MG63 (cell line): ENCODE measurements around the gene CCL4. TPM values are rescaled to one million over a fixed set of nuclear protein-coding genes. Genes with fewer than 3 reads are reported as not detected.

ENCODE experiments used
- DNase-seq: peaks from one replicate; pipeline ENCODE4 v3.0.0-alpha.2; 2020
- H3K27me3 ChIP-seq: fragments of 250-450 bp; sonication (Bioruptor Pico); 2 replicates; pipeline ENCODE4 v1.5.1; 2020; ENCODE audit warnings: mild to moderate bottlenecking, moderate library complexity
- H3K36me3 ChIP-seq: fragments of 250-450 bp; sonication (Bioruptor Pico); 2 replicates; pipeline ENCODE4 v1.5.1; 2020; ENCODE audit warnings: mild to moderate bottlenecking, moderate library complexity
- H3K4me3 ChIP-seq: fragments of 250-450 bp; sonication (Bioruptor Pico); 2 replicates; pipeline ENCODE4 v1.5.1; 2020; ENCODE audit warnings: mild to moderate bottlenecking, moderate library complexity
- H3K9me3 ChIP-seq: fragments of 250-450 bp; sonication (Bioruptor Pico); 2 replicates; pipeline ENCODE4 v1.5.1; 2020; ENCODE audit warnings: mild to moderate bottlenecking, moderate library complexity
- total RNA-seq: library from RNA; depleted of rRNA; stranded (reverse); fragments of >200 nt; shearing (Covaris generic); gene quantifications from 2 replicates; pipeline ENCODE4 v1.2.3, GENCODE V29; 2014; ENCODE audit warnings: low replicate concordance

Gene CCL4
- total RNA-seq, 1 experiment from 2014 or later = not detected

DNA sequence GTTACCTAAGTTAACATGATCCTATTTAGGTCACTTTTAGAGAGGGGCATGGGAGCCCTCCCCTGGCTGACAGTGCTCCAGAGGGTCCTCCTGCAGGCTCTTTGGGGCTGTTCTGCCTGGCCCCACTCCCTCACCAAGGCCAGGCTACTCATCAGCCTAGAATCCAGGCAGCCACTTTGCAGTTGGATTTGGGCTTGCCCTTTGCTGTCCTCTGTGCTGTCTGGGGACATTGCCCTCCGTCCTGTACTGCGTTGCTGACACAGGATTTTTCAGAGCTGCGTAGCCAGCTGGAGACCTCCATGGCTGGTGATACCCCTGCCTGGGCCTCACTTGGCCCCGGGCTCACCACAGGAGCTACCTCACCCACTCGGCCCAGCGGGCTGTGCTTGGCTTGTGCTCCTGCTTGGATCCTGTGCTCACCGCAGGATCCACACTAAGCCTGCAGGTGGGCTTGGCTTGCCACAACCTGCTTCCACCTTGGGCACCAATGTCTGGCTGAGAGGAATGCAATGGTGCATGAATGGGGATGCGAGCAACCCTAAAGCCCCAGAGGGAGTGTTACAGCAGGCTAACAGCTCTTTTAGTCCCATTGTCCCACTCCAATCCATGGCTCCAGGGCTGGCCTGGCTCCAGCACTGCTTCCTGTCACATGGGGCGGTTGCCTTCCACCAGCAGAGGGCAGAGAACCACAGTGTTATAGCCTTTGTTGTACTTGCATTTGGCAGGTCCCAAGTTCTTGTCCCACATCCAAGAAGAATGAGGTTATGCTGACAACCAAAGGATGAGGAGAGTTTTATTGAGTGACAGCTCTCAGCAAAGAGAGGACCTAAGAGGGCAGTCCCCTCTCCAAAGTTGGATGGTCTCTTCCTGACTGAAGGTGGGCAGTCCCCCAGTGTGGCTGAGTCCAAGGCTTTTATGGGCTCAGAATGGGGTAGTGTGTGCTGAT lies 21.5 kb downstream of the CCL4 start:
- Histone ChIP-seq H3K27me3 (peaks cover 3% of the 10 kb centered on the region; the same call in 1 of the 2 replicates), H3K36me3 (no peaks in the 10 kb centered on the region), H3K9me3 (peaks cover 2% of the 10 kb centered on the region; the same call in 1 of the 2 replicates), H3K4me3 (no peak overlapping the region)
- no peak for DNase-seq

DNA sequence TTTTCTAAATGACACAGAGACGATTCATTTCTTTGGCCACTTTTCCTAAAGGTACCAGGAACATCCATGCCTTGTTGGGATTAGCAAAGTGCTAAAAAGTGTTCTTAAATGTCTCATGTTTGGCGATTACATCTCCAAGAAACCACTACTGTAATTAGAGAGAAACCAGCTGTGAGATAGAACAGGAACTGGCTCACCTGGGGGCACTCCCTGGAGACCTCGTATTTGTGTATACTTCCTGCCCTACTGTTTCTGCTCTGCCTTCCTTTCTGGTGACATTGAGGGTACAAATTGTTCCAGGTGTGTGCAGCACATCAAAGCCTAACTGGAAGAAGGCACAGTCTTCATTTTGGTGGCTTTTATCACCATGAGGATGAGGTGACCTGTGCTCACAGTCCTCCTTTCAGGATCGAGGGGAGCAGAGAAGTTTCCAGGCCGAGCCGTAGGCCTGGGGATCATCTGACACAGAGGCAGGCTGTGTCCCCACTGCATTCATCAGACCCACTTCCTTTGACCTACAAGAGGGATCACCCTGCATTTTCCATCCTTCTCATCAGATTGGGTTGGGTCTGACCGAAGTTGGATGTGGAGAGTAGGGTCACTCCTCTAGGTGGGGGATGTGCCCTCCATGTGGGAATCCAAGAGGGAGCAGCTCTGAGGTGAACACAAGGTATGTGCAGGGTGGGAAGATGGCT lies 23.7 kb downstream of the CCL4 start:
- no peak for DNase-seq
- H3K27me3 ChIP-seq = no peaks in the 10 kb centered on the region
- H3K36me3 ChIP-seq = no peaks in the 10 kb centered on the region
- H3K9me3 ChIP-seq = peaks cover 2% of the 10 kb centered on the region; the same call in 1 of the 2 replicates
- no peak overlapping the region for H3K4me3 ChIP-seq

DNA sequence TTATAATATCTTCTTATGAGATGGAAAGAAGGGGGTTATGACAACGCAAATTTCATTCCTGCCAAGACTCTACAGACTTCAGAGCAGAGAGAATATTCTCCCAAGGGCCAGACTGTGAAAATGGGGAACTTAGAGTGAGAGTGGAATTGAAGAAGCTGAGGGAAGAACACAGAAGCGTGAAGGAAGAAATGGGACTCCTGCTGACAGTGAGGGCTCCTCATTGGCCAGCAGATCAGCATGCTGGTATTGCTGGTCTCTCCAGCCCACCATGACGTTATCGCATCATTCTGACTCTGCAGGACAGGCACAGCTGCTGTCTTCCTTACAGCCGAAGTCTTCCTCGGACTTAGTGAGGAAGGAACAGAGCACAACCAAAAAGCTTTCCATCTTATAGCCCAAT lies 24.3 kb downstream of the CCL4 start:
- no peak for DNase-seq
- no peaks in the 10 kb centered on the region for H3K36me3 ChIP-seq
- H3K27me3 ChIP-seq = no peaks in the 10 kb centered on the region
- H3K4me3 ChIP-seq = no peak overlapping the region
- peaks cover 2% of the 10 kb centered on the region; the same call in 1 of the 2 replicates for H3K9me3 ChIP-seq

DNA sequence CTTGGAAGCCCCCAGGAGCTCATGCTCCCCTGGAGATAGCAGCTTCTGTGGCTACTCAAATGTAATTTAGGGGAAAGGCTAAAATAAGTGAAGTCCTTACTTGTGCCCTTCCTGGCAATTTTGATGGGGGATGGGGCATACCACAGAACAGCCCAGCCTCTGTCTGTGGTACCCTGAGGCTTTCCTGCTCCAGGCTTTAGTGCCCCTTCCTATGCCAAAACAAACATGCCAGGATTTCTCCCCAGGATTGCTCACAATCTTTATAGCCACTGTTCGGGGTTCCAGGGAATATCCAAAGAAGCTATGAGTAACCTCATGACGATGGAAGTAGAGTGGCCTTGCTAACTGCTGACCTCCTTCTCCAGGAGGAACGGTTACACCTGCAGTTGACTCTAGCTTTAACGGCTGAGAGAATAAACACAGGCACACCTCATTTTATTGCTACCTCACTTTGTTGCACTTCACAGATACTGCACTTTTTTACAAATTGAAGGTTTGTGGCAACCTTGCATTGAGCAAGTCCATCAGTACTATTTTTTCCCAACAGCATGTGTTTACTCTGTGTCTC lies 24.9 kb downstream of the CCL4 start:
- no peak for DNase-seq
- no peaks in the 10 kb centered on the region for H3K36me3 ChIP-seq
- H3K9me3 ChIP-seq = peaks cover 2% of the 10 kb centered on the region; the same call in 1 of the 2 replicates
- H3K27me3 ChIP-seq = no peaks in the 10 kb centered on the region
- no peak overlapping the region for H3K4me3 ChIP-seq

DNA sequence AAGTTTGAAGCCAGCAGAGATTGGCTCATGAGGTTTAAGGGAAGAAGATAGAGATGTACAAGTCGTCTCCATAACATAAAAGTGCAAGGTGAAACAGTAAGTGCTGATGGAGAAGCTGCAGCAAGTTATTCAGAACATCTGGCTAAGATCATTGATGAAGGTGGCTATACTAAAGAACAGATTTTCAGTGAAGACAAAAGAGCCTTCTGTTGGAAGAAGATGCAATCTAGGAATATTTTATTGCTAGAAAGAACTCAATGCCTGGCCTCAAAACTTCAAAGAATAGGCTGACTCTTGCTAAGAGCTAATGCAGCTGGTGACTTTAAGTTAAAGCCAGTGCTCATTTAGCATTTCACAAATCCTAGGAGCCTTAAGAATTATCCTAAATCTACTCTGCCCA lies 26.0 kb downstream of the CCL4 start:
- Histone ChIP-seq H3K9me3 (peaks cover 2% of the 10 kb centered on the region; the same call in 1 of the 2 replicates), H3K36me3 (no peaks in the 10 kb centered on the region), H3K27me3 (no peaks in the 10 kb centered on the region), H3K4me3 (no peak overlapping the region)
- no peak for DNase-seq

DNA sequence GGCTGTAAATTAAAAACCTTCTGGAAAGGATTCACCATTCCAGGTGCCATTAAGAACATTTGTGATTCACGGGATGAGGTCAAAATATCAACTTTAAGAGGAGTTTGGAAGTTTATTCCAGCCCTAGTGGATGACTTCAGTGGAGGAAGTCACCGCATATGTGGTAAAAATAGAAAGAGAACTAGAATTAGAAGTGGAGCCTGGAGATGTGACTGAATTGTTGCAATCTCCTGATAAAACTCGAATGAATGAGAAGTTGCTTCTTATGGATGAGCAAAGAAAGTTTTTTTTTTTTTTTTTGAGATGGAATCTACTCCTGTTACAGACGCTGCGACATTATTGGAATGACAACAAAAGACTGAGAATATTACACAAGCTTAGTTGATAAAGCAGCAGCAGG lies 26.7 kb downstream of the CCL4 start:
- no peak for DNase-seq
- Histone ChIP-seq H3K27me3 (no peaks in the 10 kb centered on the region), H3K9me3 (peaks cover 2% of the 10 kb centered on the region; the same call in 1 of the 2 replicates), H3K36me3 (no peaks in the 10 kb centered on the region), H3K4me3 (no peak overlapping the region)

DNA sequence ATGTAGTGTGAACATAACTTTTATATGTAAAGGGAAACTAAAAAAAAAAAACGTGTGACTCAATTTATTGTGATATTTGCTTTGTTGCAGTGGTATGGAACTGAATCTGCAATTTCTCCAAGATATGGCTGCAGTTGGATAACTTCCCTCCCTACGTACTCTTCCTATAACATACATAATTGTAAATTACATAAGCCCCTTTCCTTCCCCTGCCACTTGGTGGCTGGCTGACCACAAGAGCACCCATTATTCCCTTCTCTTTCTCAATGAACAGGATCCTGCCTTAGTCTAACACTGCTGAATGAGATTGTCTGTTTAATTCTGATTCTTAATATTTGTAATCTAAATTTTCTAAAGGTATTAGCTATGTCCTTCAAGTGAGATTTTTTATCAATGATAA lies 27.8 kb downstream of the CCL4 start:
- H3K36me3 ChIP-seq = no peaks in the 10 kb centered on the region
- H3K27me3 ChIP-seq = no peaks in the 10 kb centered on the region
- H3K4me3 ChIP-seq = no peak overlapping the region; the same call in 1 of the 2 replicates
- H3K9me3 ChIP-seq = no peaks in the 10 kb centered on the region
- DNase-seq = no peak

DNA sequence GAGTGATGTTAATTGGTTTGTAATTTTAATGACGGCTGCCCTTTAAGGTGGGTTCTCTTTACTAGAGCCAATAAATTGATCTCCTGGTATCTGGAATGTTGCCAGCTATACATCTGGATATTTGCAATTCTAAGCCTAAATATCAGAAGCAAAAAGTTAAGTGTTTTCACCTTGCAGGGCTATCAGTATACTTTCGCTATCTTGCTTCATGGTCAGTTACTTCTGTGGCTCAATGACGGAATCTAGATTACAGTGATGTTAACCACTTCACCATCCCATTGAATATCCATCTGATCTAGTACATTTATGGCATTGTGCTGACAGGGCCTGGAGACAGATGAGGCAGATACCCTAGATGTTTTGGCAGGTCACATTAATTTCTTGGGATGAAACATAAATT lies 28.3 kb downstream of the CCL4 start:
- DNase-seq = no peak
- Histone ChIP-seq H3K36me3 (no peaks in the 10 kb centered on the region), H3K4me3 (no peak overlapping the region; the same call in 1 of the 2 replicates), H3K27me3 (no peaks in the 10 kb centered on the region), H3K9me3 (no peaks in the 10 kb centered on the region)

DNA sequence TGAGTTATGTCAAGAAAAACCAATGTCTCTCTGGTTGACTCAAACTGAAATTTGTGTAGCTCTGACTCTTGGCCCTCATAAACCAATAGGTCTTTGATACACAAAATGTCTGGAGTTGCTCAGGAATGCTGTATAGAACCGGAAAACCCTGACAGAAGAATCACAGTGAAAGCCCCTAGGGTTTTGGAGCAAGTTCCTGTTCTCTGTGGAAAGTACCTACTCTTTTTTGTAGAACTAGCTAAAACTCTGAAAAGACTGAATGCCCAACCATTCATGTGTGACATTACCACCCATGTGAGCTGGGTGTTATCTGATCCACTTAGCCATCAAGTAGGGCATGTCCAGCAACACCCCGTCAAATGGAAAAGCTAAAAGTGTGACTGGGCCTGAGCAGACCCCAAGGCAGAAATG lies 28.8 kb downstream of the CCL4 start:
- no peaks in the 10 kb centered on the region for H3K27me3 ChIP-seq
- DNase-seq = no peak
- no peaks in the 10 kb centered on the region for H3K36me3 ChIP-seq
- H3K4me3 ChIP-seq = no peak overlapping the region
- H3K9me3 ChIP-seq = no peaks in the 10 kb centered on the region

DNA sequence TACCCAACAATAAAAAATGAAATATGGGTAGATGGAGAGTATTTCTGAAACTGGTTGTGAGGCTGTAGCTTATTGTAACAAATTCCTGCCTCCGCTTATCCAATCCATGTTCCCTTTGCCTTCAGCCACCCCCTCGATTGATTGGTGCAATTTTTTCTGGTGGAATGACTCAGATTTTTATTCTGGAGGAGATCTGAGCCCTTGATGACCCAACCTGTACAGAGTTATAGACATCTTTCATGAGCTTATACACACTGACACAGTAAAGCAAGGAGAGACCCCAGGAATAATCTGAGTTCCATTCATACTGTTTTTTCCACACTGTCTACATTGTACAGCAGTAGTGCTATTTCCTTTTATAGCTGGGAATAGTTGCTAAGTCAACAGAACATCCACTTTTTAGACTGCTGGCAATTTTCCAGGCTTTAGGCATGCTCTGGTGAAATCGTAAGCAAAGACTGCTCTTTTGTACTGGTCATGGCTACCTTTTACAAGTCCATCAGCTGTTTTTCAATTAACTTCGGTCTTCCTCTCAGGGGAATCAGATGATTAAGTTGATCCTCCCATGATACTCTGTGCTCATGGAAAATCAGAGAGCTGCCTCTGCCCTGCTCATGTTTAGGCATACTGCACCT lies 30.1 kb downstream of the CCL4 start:
- Histone ChIP-seq H3K36me3 (no peaks in the 10 kb centered on the region), H3K4me3 (no peak overlapping the region), H3K27me3 (no peaks in the 10 kb centered on the region), H3K9me3 (no peaks in the 10 kb centered on the region)
- no peak for DNase-seq

DNA sequence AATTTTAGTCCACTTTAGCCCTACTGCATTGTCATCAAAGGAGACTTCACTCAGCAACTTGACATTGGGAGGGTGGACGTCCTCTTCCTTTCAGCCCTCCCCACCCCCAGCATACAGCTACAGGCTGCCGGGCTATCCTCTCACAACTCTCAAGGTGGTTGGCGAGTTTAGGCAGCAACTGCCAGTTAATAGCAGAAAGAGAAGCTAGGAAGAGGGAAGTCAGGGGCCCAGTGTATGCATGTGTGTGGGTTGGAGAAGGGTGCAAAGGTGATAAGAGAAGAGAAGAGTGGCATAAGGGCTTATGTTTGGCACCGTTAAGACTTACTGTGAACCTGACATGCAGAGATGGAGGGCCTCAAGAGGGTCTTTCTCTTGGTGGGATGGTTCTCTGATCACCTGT lies 31.8 kb downstream of the CCL4 start:
- Histone ChIP-seq H3K4me3 (no peak overlapping the region), H3K27me3 (no peaks in the 10 kb centered on the region), H3K36me3 (no peaks in the 10 kb centered on the region), H3K9me3 (no peaks in the 10 kb centered on the region)
- no peak for DNase-seq

DNA sequence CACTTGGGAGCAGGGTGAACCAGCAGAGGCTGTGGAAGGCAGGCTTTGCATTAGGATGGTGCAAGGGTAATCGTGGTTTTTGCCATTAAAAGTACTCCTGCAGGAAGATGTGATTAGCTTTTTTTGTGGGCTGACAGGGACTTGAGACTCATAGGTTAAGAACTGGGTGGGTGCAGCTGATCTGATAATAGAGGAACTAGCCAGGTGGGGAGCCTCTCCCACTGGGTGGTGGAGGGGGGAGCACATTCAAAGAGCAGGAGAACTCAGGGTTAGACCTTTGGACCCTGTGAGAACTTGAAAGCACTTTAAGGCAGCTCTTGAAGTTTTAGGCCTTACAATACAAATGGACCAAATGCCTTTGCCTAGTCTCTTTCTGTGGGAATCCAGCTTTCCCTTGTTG lies 32.4 kb downstream of the CCL4 start:
- H3K4me3 ChIP-seq = no peak overlapping the region
- H3K9me3 ChIP-seq = no peaks in the 10 kb centered on the region
- H3K27me3 ChIP-seq = no peaks in the 10 kb centered on the region
- DNase-seq = no peak
- H3K36me3 ChIP-seq = no peaks in the 10 kb centered on the region

DNA sequence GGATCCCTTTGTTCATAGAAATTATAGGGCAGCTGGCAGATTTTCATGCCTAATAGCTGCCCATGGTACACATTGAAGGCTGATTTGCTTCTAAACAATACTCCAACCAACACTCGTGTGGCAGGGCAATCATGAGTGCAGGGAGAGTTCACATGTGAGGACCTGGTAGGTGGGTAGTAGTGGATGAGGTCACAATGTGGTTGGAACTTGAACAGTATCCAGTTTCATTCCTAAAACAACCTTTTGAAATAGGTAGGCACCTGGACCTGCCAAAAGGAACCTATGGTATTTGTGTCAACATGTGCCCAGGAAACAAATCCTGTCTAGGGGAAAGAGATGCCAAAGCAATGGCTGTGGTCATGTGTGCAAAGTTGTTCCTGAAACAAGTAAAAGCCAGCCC lies 32.8 kb downstream of the CCL4 start:
- Histone ChIP-seq H3K9me3 (no peaks in the 10 kb centered on the region), H3K4me3 (no peak overlapping the region), H3K36me3 (no peaks in the 10 kb centered on the region), H3K27me3 (no peaks in the 10 kb centered on the region)
- no peak for DNase-seq

DNA sequence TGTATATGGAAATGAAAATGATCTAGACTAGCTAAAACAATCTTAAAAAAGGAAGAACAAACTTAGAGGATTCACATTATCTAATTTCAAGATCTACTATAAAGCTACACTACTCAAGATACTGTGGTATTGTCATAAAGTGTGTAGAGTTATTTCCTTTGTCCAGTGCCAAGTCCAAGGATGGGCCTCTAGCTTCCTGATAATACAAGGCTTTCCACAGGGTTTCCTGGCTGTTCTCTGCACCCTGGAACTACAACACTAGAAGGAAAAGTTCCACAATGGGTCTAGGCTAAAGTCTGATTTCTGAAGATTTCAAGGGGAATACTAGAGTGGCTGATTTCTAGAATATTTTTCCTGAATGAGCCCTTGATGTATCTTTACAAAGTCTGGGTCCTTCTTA lies 38.6 kb downstream of the CCL4 start:
- Histone ChIP-seq H3K4me3 (no peak overlapping the region), H3K36me3 (no peaks in the 10 kb centered on the region)

DNA sequence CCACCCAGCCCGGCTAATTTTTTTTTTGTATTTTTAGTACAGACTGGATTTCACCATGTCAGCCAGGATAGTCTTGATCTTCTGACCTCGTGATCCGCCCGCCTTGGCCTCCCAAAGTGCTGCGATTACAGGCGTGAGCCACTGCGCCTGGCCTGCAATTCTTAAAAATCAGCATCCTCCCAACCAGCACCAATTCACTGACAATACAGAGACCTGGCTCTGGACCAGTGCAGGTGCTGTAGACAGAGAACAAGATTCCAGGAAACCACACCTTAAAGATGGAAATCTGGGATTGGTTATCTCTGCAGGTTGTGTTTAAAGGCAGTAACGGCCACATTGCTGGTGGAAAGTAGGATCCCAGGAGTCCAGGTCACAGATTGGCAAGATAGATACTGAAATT lies 39.2 kb downstream of the CCL4 start:
- H3K4me3 ChIP-seq = no peak overlapping the region
- peaks cover 2% of the 10 kb centered on the region; the same call in 1 of the 2 replicates for H3K27me3 ChIP-seq
- DNase-seq = no peak
- H3K36me3 ChIP-seq = no peaks in the 10 kb centered on the region
- H3K9me3 ChIP-seq = no peaks in the 10 kb centered on the region

More for the DNA sequence above, 38.6 kb downstream of the CCL4 start:
- H3K9me3 ChIP-seq = no peaks in the 10 kb centered on the region
- H3K27me3 ChIP-seq = peaks cover 2% of the 10 kb centered on the region; the same call in 1 of the 2 replicates
- DNase-seq = no peak

DNA sequence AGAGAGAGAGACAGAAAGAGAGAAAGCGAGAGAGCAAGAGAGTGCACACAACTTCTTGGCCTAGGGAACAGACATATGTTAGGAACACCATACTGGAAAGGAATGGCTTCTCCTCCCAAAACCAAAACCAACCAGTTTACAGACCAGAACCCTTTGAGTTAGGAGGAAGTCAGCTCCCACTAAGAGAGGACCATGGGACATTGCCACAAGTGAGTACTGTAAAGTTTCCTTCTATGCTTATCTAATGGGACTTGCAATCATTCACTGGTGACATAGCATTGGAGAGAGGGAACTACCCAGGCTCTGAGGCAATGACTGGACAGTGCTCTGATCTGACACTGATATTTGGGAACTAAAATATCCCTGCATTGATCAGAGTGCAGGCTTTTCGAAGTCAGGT lies 40.4 kb downstream of the CCL4 start:
- H3K4me3 ChIP-seq = no peak overlapping the region
- no peaks in the 10 kb centered on the region for H3K9me3 ChIP-seq
- peaks cover 2% of the 10 kb centered on the region; the same call in 1 of the 2 replicates for H3K27me3 ChIP-seq
- DNase-seq = no peak
- H3K36me3 ChIP-seq = no peaks in the 10 kb centered on the region
